Measurements from ENCODE around the gene FAM20A. TPM values are rescaled to one million over a fixed set of nuclear protein-coding genes. Genes with fewer than 3 reads are reported as not detected.

The FAM20A gene
- total and polyA plus RNA-seq, 11 donors: 2.6 to 37.9 (median 8.8) TPM

GRCh38 chr17:68592682-68593641 is 8.2 kb downstream of the FAM20A start:
- H3K9me3 ChIP-seq: peaks cover 0 to 13% (median 0%) of the 10 kb centered on the region in 12 donors
- peaks cover 0 to 64% (median 5%) of the 10 kb centered on the region in 12 donors for H3K4me1 ChIP-seq
- intact Hi-C loops (cut with DNase I): loop anchor here in 1 of 10 donors (10.0 kb wide), 1 partner anchor 162 kb away; no protein-coding TSS in a partner anchor
- 50 to 61% (median 54%) methylated on average over 3 of the region's 3 CpGs for WGBS, 4 donors
- DNase-seq: no peak
- TF ChIP-seq POLR2A (IDR thresholded peaks at IDR 0.05) (no peak), CTCF (IDR thresholded peaks at IDR 0.05) (no peak)
- peak overlapping the region in 5 of 12 donors; percentile 11 to 49 (median 27) for H3K27ac ChIP-seq
- peaks cover 0 to 11% (median 0%) of the 10 kb centered on the region in 9 donors for H3K36me3 ChIP-seq
- peak in 1 of 4 donors; percentile 16 for ATAC-seq
- H3K27me3 ChIP-seq: no peaks in the 10 kb centered on the region
- no peak overlapping the region for H3K4me3 ChIP-seq

GRCh38 chr17:68592009-68592408 is 9.2 kb downstream of the FAM20A start:
- Histone ChIP-seq H3K9me3 (peaks cover 0 to 13% (median 0%) of the 10 kb centered on the region in 12 donors), H3K36me3 (peaks cover 0 to 11% (median 0%) of the 10 kb centered on the region in 9 donors), H3K27me3 (no peaks in the 10 kb centered on the region), H3K4me1 (peaks cover 0 to 55% (median 5%) of the 10 kb centered on the region in 12 donors), H3K27ac (peak overlapping the region in 2 of 12 donors; percentile 47 to 49), H3K4me3 (no peak overlapping the region)
- intact Hi-C loops (cut with DNase I): loop anchor here in 1 of 10 donors (10.0 kb wide), 1 partner anchor 163 kb away; no protein-coding TSS in a partner anchor
- DNase-seq (no peak), ATAC-seq (no peak)
- no peak for TF ChIP-seq CTCF (IDR thresholded peaks at IDR 0.05)
- TF ChIP-seq POLR2A (IDR thresholded peaks at IDR 0.05): no peak
- WGBS, 4 donors: 60 to 80% (median 71%) methylated on average over 2 of the region's 2 CpGs

DNA sequence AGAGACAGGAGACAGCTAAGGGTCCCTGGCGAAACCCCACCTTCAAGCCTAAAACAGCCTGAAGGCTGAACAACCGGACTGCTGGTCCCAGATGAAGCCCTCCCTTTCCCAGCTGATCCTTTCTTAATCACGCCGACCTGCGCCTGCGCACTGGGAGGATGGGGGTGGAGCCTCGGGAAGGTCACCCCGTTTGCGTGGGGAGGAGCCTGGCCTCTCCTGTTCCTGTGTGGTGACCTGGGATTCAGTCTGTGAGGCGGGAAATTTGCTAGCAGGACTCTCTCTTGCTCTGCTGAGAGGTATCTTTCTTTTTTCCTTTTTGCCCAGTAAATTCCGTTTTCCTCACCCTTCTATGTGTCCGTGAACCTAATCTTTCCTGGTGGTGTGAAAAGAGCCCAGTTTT is 9.6 kb downstream of the FAM20A start:
- Histone ChIP-seq H3K27me3 (no peaks in the 10 kb centered on the region), H3K4me3 (no peak overlapping the region), H3K27ac (peak overlapping the region in 2 of 12 donors; percentile 34 to 38), H3K36me3 (peaks cover 0 to 11% (median 0%) of the 10 kb centered on the region in 9 donors), H3K9me3 (peaks cover 0 to 13% (median 0%) of the 10 kb centered on the region in 12 donors), H3K4me1 (peaks cover 0 to 52% (median 4%) of the 10 kb centered on the region in 12 donors)
- DNase-seq: peak in 3 of 5 donors; percentile 24 to 41 (median 34)
- intact Hi-C loops (cut with DNase I): loop anchor here in 1 of 10 donors (10.0 kb wide), 1 partner anchor 163 kb away; no protein-coding TSS in a partner anchor
- WGBS, 4 donors: 73 to 85% (median 78%) methylated on average over 12 of the region's 12 CpGs
- no peak for ATAC-seq
- TF ChIP-seq CTCF (IDR thresholded peaks at IDR 0.05): no peak
- TF ChIP-seq POLR2A (IDR thresholded peaks at IDR 0.05): no peak

GRCh38 chr17:68589086-68589485 is 12.1 kb downstream of the FAM20A start:
- Histone ChIP-seq H3K4me3 (no peak overlapping the region), H3K4me1 (peaks cover 0 to 31% (median 0%) of the 10 kb centered on the region in 12 donors), H3K9me3 (peaks cover 0 to 13% (median 0%) of the 10 kb centered on the region in 12 donors), H3K27ac (no peak overlapping the region), H3K36me3 (peaks cover 0 to 11% (median 0%) of the 10 kb centered on the region in 9 donors), H3K27me3 (no peaks in the 10 kb centered on the region)
- DNase-seq (no peak), ATAC-seq (no peak)
- 91 to 94% (median 92%) methylated on average over 2 to 3 of the region's 3 CpGs for WGBS, 4 donors
- TF ChIP-seq POLR2A (IDR thresholded peaks at IDR 0.05) (no peak), CTCF (IDR thresholded peaks at IDR 0.05) (no peak)
- intact Hi-C loops (cut with DNase I): no loop called here

Measured in heart left ventricle (tissue), 16 donors.